ENCODE data around the gene OASL.
"Not testable (repeated sequence)": the region's sequence is repeated elsewhere in the genome, so short reads cannot be mapped to it uniquely, and the experiment has no call there.

OASL gene, protein sequence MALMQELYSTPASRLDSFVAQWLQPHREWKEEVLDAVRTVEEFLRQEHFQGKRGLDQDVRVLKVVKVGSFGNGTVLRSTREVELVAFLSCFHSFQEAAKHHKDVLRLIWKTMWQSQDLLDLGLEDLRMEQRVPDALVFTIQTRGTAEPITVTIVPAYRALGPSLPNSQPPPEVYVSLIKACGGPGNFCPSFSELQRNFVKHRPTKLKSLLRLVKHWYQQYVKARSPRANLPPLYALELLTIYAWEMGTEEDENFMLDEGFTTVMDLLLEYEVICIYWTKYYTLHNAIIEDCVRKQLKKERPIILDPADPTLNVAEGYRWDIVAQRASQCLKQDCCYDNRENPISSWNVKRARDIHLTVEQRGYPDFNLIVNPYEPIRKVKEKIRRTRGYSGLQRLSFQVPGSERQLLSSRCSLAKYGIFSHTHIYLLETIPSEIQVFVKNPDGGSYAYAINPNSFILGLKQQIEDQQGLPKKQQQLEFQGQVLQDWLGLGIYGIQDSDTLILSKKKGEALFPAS

DNA sequence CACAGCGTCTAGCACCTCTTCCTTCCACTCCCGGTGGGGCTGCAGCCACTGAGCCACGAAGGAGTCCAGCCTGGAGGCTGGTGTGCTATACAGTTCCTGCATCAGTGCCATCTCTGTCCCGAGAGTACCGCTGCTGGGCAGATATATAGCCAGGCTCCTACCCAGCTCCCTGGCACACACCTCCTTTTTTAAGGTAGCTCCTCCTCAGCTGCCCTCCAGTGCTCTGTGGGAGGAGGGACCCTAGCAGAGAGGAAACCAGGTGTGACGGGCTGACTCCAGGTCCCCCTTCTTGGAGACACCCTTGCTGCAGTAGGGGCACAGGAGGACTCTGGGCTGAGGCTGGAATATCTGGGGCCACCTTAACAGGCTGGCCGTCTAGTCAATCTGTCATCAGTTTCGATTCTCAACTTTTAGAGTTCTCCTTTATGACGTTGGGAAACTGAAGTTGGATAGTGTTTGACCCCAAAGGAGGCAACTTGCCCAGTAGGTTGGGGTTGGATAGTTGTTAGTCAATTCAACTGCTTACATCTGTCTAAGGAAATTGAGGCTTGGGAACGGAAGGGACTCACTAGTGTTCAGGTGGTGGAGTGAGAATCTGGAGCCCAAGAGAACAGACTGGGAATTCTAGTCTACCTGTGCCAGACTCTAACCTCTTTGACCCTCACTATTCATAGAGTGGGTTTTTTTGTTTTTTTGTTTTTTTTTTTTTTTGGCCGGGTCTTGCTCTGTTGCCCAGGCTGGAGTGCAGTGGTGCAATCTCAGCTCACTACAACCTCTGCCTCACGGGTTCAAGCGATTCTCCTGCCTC is at the start of gene OASL:
Gene OASL, minus strand, starts transcription at position 386 of the 808 bp plus-strand sequence. Its CDS starts 275 bp downstream, at position 111.
- peak in 1 of 2 experiments; percentile 52 for DNase-seq

DNA sequence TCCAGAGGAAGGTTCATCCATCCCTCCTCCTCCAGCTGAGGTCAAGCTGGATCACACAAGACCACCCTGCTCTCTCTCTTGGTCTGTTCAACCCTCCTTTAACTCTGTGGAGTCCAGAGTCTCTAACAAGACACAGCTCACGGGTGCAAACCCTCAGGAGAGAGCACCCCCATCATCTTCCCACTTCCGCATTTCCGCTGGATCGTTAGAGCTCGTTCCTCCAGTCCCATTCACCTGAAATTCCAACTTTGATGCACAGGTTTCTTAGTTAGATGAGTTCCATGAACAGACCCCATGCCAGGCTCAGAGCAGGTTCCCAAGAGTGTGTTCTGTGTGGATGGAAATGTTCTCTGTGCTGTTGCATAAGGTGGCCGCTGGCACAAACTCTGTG is 49.1 kb upstream of the OASL start:
- DNase-seq, result no peak

DNA sequence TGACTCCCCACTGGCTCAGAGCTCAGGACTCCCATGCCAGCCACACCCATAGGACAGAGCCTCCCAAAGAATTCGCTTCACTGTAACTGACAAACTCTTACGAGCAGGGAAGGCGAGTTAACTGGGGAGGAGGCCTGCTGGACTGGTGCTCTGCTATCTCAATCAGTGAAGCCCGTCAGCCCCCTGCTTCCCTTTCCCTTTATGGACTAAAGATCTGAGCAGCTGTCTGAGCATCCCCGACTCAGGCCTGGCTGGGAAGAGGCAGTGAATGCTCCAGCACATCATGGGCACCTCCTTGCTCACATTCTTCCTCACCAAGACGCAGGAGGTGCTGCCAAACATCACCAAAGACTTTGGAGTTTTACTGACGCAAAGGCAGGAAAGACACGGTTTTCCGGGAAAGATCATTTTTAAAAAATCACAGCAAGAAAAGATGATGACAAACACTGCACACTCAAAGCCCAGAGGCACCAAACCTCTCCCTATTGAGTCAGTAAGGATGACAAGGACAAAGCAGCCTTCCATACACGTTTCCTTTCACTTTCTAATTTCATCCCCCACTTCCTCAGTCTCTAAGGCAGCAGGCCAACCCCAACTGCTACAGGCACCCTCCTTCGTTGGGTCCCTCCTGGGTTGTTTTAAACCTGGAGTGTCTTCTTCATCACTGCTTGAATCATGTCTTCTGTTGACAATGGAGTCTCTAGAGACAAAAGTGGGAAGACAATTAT is 48.6 kb upstream of the OASL start:
- no peak for DNase-seq

DNA sequence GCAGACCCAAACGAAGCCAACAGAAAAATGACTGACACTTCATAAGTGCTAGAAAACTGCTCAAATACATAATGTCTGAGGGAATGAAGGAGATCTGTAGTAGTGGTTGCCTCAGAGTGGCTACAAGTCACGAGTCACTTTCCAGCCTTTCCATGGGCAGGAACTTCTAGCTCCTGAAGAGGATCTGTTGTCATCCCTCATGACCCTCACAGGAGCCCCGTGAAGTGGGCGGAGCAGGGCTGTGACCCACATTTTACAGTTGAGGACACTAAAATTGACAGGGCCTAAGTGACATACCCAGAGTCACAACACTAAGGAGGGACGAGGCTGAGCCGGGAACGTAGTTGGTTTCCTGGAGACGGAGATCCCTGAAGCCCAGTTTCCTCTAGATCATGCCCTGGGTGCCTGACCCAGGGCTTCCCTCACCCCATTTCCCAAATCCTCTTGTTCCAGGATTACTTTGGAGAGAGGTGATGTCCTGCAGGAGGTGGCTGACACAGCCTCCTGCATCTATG is 47.8 kb upstream of the OASL start:
- DNase-seq, result no peak

DNA sequence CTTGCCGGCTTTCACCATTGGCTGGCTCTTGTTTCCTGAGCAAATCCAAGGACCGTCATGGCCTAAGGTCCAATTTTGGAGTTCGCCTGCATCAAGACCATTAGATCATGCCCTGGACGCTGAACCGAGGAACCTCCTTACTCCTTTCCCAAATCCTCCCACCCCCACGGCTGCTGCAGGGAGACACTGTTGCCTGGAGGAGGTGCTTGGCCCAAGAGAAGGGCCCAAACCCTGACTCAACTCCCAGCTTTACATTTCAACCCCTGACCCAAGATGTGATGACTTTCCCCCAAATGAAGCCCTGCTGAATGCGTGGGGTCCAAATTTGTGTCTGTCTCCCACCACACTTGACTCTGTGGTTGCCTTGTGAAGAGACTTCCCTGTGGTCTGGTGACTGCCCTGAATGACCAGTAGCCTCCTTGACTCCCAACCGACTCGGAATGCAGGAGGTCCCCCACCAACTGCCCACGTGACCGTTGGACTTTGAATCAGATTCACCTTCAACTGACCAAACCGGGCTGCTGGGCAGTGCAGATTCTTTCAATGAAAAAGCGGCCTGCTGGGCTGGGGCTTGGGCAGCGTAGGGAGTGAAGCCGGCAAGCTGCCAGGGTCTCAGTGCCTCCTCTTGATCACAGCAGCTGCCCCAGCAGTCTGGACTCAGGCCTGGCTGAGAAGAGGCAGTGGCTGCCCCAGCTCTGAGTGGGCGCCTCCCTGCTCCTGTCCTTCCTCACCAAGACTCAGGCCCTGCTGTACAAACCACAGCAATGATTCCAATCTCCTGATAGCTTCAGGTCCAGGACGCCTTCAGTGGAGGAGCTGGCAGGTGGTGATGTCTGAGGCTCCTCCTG is 46.7 kb upstream of the OASL start:
- DNase-seq, result no peak

DNA sequence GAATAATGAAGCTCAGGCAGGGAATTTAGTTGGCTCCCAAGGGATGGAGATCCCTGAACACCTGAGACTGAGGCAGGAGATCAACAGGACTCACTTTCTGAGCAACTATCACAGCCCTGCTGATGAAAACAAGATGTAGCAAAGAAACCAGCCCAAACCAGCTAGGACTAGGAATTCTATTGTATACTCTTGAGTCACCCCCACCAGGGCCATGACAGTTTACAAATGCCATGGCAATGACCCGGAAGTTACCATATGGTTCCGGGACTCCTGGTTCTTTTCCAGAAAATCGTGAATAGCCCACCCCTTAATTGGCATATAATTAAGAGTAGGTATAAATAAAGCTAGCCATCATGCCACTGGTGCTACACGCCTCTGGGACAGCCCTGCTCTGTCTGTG is 46.0 kb upstream of the OASL start:
- DNase-seq, result no peak

DNA sequence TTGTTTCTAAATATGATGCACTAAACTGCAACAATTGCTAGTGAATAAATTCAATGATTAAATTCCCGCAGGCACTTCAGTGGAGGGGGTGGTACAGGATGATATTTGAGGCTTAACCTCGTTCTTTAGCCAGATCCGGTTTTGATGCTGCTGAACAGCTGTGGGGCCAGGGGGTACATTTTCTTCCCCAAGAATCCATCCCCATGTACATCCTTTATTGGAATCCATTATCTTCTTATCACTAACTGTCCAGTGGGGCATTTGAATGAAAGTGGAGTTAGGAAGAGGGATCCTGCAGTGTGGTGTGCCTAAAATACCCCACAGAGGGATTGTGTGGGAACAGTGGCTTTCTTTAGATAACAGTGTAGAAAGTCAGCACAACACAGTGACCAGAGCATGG is 45.2 kb upstream of the OASL start:
- no peak for DNase-seq

DNA sequence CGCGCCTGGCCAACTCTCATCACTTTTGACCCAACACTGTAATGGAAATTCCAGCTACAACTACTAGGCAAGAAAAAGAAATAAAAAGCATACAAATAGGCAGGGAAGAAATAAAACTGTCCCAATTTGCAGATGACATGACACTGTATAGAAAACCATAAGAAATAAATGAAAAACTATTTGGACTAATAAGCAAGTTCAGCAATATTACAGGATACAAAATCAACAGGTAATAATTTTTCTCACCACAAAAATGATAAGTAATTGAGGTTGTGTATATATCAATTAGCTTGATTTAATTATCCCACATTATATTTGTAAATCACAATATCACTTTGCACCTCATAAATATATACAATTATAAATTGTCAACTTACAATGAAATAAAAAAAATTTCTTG is 41.9 kb upstream of the OASL start:
- DNase-seq, result no peak

DNA sequence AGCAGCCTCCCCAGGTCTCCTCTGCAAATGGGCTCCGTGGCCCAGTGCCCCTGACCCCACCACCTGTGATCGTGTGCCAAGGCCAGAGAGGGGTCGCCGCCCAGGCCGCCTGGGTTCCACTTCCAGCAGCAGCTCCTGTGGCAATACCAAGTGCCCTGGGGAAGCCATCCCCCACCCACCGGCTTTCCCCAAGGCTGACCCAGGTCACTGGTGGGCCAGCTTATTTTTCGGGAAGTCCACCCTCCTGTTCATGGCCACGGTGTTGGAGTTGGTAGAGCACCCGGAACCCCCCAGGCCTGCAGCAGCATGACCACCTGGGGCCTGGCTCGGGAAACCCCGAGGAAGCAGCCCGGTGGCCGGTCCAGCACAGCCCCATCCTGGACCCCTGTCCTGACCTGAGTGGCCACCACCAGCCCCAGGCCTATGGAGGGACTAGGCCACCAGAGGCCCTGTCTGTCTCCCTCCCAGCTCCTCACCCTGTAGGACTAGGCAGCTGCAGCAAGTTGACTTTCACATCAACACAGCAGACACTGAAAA is 40.8 kb upstream of the OASL start:
- no peak for DNase-seq

DNA sequence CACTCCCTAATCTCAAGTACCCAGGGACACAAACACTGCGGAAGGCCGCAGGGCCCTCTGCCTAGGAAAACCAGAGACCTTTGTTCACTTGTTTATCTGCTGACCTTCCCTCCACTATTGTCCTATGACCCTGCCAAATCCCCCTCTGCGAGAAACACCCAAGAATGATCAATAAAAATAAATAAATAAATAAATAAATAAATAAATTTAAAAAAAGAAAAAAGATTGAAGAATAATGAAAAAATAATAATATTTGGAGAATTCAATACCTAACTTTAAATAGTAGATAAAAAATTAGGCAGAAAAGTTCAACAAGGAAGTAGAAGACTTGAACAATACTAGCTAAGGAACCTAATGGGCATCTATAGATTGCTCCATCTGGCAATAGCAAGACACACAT is 38.4 kb upstream of the OASL start:
- not testable (repeated sequence) for DNase-seq

DNA sequence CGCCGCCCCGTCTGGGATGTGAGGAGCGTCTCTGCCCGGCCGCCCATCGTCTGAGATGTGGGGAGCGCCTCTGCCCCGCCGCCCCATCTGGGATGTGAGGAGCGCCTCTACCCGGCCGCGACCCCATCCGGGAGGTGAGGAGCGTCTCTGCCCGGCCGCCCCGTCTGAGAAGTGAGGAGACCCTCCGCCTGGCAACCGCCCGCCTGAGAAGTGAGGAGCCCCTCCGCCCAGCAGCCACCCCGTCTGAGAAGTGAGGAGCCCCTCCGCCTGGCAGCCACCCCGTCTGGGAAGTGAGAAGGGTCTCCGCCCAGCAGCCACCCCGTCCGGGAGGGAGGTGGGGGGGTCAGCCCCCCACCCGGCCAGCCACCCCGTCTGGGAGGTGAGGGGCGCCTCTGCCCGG is 36.9 kb upstream of the OASL start:
- not testable (repeated sequence) for DNase-seq

DNA sequence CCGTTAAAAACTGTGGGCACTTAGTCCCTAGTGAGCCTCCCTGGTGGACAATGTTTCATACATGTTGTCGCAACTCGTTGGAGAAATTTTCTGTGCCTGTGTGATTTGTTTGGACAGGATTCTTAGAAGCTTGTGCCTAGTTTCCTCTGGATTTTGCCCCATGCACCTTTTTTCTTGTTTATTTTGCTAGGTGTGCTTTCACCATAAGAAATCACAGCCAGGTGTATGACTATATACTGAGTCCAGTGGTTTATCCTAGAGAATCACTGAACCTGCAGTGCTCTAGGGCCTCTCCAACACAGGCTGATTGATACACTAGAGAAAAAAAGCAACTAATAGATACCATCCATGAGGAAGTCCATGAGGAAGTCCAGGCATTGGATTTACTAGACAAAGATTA is 33.1 kb upstream of the OASL start:
- no peak for DNase-seq

DNA sequence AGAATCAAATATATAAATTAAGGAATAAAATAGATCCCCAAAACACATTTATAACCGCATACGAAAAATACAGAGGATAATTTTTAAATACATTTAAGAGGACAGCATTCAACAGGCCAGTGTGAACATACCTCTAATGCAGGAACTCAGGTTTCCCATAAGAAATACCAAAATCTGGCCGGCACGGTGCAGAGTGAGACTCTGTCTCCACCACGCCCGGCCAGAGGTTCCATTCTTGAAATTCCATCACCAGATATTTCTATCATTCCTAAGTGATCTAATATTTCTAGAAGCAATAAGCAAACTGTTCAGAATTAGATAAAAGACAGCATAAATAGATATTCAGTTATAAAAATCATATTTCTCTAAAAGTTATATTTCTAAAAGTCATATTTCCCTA is 30.2 kb upstream of the OASL start:
- DNase-seq, result no peak

DNA sequence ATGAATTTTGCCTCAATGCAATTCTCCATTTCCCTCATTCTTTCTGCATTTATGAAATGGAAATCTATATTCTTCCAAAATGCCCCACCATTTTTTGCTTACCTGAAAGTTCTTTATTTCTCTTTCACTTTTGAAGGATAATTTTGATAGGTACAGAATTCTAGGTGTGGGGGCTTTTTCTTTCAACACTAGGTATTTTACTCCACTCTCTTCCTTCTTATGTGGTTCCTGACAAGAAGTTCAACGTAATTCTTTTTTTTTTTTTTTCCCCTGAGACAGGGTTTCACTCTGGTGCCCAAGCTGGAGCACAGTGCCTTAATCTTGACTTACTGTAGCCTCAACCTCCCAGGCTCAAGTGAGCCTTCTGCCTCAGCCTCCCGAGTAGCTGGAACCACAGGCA is 26.3 kb upstream of the OASL start:
- DNase-seq, result no peak

DNA sequence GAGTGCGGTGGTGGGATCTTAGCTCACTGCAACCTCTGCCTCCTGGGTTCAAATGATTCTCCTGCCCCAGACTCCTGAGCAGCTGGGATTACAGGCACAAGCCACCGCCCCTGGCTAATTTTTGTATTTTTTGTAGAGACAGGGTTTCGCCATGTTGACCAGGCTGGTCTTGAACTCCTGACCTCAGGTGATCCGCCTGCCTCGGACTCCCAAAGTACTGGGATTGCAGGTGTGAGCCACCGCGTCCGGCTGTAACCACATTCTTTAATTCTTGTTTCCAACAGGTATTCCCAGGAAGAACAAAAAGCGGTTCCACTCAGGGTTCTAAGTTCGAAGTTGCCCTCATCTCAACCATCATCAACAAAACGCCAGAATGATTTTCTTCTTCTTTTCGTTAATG is 25.5 kb upstream of the OASL start:
- DNase-seq, result not testable (repeated sequence)

DNA sequence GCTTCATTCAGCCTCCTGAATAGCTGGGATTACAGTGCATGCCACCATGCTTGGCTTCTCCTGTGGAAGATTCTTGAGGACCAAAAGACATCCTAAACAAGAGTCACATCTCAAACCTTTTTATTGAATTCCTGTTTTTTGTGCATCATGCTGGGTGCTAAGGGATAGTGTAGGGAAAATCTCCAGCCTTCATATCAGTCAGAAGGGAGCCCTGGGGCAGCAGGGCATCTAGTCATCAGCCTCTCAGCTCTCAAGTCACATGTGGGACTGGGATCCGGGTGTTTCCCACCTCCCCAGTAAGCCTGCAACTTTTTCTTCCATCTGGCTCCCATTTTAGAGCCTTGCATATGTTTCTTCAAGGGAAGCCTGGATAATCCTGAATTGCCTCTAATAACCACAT is 25.1 kb upstream of the OASL start:
- no peak for DNase-seq

DNA sequence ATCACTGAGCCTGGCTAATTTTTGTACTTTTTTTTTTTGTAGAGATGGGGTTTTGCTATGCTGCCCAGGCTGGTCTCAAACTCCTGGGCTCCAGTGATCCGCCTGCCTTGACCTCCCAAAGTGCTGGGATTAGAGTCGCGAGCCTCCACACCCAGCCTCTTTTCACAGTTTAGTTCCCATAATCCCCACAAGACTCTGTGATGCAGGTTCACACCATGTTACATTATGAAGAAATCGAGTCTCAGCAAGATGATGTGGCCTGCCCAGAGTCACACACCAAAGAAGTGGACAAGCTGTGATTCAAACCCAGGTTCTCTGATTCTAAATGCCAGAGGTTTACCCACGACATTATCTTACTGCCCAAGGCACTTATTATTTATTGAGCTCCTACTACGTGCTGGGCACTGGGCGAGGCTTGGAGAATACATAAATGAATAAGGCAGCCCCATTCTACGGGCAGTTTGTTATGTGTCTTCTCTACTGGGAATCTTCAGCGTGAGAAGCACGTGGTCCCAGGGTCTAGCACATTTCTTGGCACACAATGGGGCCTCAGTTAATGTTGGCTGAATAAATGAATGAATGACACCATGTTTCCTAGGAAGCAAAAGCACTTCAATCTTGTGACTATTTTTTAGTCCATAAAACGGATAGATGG is 23.5 kb upstream of the OASL start:
- DNase-seq, result no peak

DNA sequence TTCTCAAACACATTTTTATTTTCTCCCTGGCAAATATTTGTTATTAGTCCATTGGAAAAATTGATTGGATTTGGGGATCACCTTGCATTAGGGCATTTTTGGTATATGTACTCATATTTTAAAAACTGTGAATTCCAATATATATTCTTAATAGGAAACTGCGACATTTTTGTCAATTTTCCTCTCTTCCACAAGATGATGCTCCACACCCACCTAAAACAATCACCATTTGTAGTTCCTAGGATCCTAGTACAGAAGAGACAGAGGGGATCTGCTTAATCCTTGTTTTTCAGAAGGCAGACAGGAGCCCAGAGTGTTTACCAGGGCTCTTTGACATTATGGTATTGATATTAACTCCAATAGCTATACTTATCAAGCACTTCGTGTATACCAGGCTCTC is 22.8 kb upstream of the OASL start:
- no peak for DNase-seq

DNA sequence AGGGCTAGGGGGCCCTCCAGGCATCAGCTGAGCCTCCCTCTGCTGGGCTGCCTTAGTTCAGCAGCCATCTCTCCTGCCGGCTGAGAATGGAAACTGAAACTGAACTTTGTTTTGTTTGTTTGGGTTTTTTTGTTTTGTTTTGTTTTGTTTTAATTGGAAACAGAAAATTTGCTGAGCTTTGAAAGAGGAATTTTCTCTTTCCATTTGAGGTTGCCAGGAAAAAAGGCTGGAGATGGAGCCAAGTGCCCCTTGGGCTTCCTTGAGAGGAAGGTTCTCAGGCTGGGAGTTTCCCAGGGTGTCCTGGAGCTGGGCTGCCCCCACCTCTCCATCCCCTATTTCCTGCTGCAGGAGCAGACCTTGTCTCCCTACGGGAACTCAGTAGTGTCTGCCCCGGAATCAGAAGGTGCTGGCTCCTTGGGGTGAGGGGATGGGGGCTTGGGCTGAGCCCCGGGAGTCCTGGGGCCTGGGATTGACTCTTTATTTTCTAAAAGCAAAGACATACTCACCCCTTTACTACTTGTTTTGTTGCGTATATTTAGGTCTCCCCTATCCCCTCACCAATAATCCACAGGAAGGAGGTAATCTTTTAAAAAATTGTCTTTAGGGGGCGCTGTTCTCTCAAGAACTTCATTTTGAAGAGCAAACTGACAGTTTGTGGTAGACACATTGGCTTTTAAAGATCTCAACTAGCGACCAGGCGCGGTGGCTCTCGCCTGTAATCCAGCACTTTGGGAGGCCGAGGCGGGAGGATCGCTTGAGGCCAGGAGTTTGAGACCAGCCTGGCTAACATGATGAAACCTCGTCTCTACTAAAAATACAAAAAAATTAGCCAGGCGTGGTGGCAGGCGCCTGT is 21.3 kb upstream of the OASL start:
- DNase-seq, result peak in 1 of 2 experiments; percentile 57
